Heart left ventricle (tissue), 16 donors: Measurements from ENCODE around the gene MYL6. TPM values are rescaled to one million over a fixed set of nuclear protein-coding genes. Genes with fewer than 3 reads are reported as not detected.

Source experiments
- ATAC-seq, 4 donors: fragments of 200-7000 bp; cut with Tn5 transposase; one replicate each; pipeline ENCODE4 v1.9.1; 2020 to 2022; ENCODE audit warnings: moderate library complexity in 4 of 4, mild to moderate bottlenecking in 3 of 4, moderate number of reproducible peaks in 1 of 4
- DNase-seq, 5 donors: peaks; one replicate each; pipeline ENCODE4 v3.0.0-alpha.2; 2020
- H3K27ac ChIP-seq, 12 donors: fragments of 200-600 bp; sonication (generic) in 4 of 12; one replicate each; pipeline versions ENCODE4 v1.5.0 to v1.8.0; 2016 to 2022; ENCODE audit warnings: mild to moderate bottlenecking in 2 of 12
- H3K27me3 ChIP-seq, 9 donors: fragments of 200-600 bp; sonication (generic) in 2 of 9; one replicate each; pipeline versions ENCODE4 v1.5.1 to v1.8.0; 2016 to 2022; ENCODE audit warnings: mild to moderate bottlenecking in 3 of 9
- H3K36me3 ChIP-seq, 9 donors: fragments of 200-600 bp; sonication (generic) in 2 of 9; one replicate each; pipeline versions ENCODE4 v1.5.0 to v1.8.0; 2018 to 2022; ENCODE audit warnings: mild to moderate bottlenecking in 2 of 9
- H3K4me1 ChIP-seq, 12 donors: fragments of 200-600 bp; sonication (generic) in 4 of 12; one replicate each; pipeline versions ENCODE4 v1.5.0 to v1.8.0; 2016 to 2022; ENCODE audit warnings: mild to moderate bottlenecking in 3 of 12
- H3K4me3 ChIP-seq, 12 donors: fragments of 200-600 bp; sonication (generic) in 4 of 12; one replicate each; pipeline versions ENCODE4 v1.5.0 to v1.8.0; 2017 to 2022; ENCODE audit warnings: mild to moderate bottlenecking in 9 of 12, moderate library complexity in 4 of 12
- H3K9me3 ChIP-seq, 12 donors: fragments of 200-600 bp; sonication (generic) in 4 of 12; one replicate each; pipeline versions ENCODE4 v1.5.0 to v1.8.0; 2016 to 2022; ENCODE audit warnings: mild to moderate bottlenecking in 1 of 12
- CTCF ChIP-seq, 12 donors: fragments of 200-600 bp; sonication (generic) in 4 of 12; IDR thresholded peaks; one replicate each; pipeline versions ENCODE4 v1.5.0 to v1.8.0; 2018 to 2022; ENCODE audit warnings: antibody characterized with exemption in 12 of 12, mild to moderate bottlenecking in 5 of 12
- POLR2A ChIP-seq, 2 donors: fragments of 450-650 bp; IDR thresholded peaks; one replicate each; pipeline ENCODE4 v1.6.1; 2017; ENCODE audit warnings: antibody characterized with exemption in 2 of 2, mild to moderate bottlenecking in 2 of 2, moderate library complexity in 2 of 2
- WGBS, 4 donors: extraction: QIAGEN DNeasy Blood & Tissue Kit in 2 of 4; methylation state at CpG; one replicate each; pipeline versions ENCODE4 v1.1.5 to v1.1.7; 2013 to 2018; 5-methylcytosine and 5-hydroxymethylcytosine counted together
- intact Hi-C, 10 donors: fragments of 100-400 bp; cut with DNase I; formaldehyde crosslinking; loops; one replicate each; pipeline versions ENCODE4 v1.11.1 to v1.14.2; 2022
- polyA plus RNA-seq, 2 donors: library from polyadenylated mRNA; stranded (reverse); fragments of 200-250 nt; gene quantifications; one replicate each; pipeline ENCODE4 v1.2.3, GENCODE V29; 2013
- total RNA-seq, 9 donors: library from RNA; depleted of rRNA in 2 of 9; stranded (reverse); fragments of >200 nt in 2 of 9; fragmentation: NEBNext Ultra II Directional in 3 of 9; extraction: Animal tissue kit (Norgen Biotek cat#: 25700) in 3 of 9; gene quantifications; one replicate each; pipeline versions ENCODE4 v1.1.0 to v1.2.4, GENCODE V29; 2016 to 2023
- donor health status: ischemic (EF 13 %, LVEDD 7.1; RV severe dilation, severe dysfunction).
- donor health status: healthy with polysubstance abuse.
- donor health status: DM: no; HTN: yes; CAD: no.
- donor health status: DM: no; HTN: no; CAD: no.
- donor health status: ischemic (EF 25% LVEDD 6.9; RV normal size, moderate dysfunction).
- donor health status: ischemic (EF 25% LVEDD 5.7; RV mildly dilated, moderate dysfunction).
- donor health status: healthy.
- donor health status: DM: yes; HTN: yes; CAD: no.
- donor health status: ischemic (EF 35%, LVEDD 5.7; RV mildly dilated, moderate dysfunction).
- donor health status: nonischemic (EF 11% LVEDD 7.7; RV severe dilation, severe dysfunction).
- donor health status: DM: yes; HTN: yes; CAD: no.
- donor health status: PGD.
- donor health status: ischemic (EF 29% LVEDD 5.4; RV normal size, mild dysfunction).
- donor health status: nonischemic (EF 23%, LVEDD 6.1; RV moderate dilation, normal function).

The MYL6 gene
- total and polyA plus RNA-seq, 11 donors = 355 to 1,383 (median 718) TPM

- H3K9me3 ChIP-seq = no peaks in the 10 kb centered on the region
- peaks cover 0 to 37% (median 19%) of the 10 kb centered on the region in 9 donors for H3K36me3 ChIP-seq
- H3K4me1 ChIP-seq = peaks cover 8 to 66% (median 36%) of the 10 kb centered on the region in 12 donors
- ATAC-seq (no peak), DNase-seq (no peak)
- WGBS, 4 donors = 43 to 60% (median 54%) methylated on average over 3 of the region's 3 CpGs
- H3K27me3 ChIP-seq = no peaks in the 10 kb centered on the region
- intact Hi-C loops = loop anchor here in 9 of 10 donors (1.0 to 10.0 kb wide), 7 partner anchors 32 to 341 kb away; partner anchors contain the start of genes SMARCC2 (in 5 of the 9), SPRYD4 (in 5 of the 9), MYL6 (in 4 of the 9) and CNPY2 (in 1 of the 9)
- H3K27ac ChIP-seq = peak overlapping the region; percentile 5 to 94 (median 78)
- peak overlapping the region in 6 of 12 donors; percentile 78 to 97 (median 90) for H3K4me3 ChIP-seq
- no peak for TF ChIP-seq POLR2A (IDR thresholded peaks at IDR 0.05)
- TF ChIP-seq CTCF (IDR thresholded peaks at IDR 0.05) = no peak
Measured at GRCh38 chr12:56126732-56127239, 31.4 kb upstream of the MYL6 start.

- WGBS, 4 donors = 0 to 1% (median 0%) methylated on average over 8 of the region's 8 CpGs
- Histone ChIP-seq H3K4me1 (peaks cover 8 to 61% (median 34%) of the 10 kb centered on the region in 12 donors), H3K27ac (peak overlapping the region; percentile 5 to 94 (median 78)), H3K27me3 (no peaks in the 10 kb centered on the region), H3K9me3 (no peaks in the 10 kb centered on the region), H3K36me3 (peaks cover 0 to 37% (median 23%) of the 10 kb centered on the region in 9 donors), H3K4me3 (peak overlapping the region in 11 of 12 donors; percentile 14 to 97 (median 84))
- ATAC-seq (no peak), DNase-seq (no peak)
- intact Hi-C loops = loop anchor here in 9 of 10 donors (1.0 to 10.0 kb wide), 7 partner anchors 31 to 340 kb away; partner anchors contain the start of genes SMARCC2 (in 5 of the 9), SPRYD4 (in 5 of the 9), MYL6 (in 4 of the 9) and CNPY2 (in 1 of the 9)
- no peak for TF ChIP-seq CTCF (IDR thresholded peaks at IDR 0.05)
- TF ChIP-seq POLR2A (IDR thresholded peaks at IDR 0.05) = no peak
Measured at GRCh38 chr12:56127485-56127887, 30.7 kb upstream of the MYL6 start.

- Histone ChIP-seq H3K36me3 (peaks cover 0 to 37% (median 29%) of the 10 kb centered on the region in 9 donors), H3K27ac (peak within 1 kb of the TSS; percentile 23 to 94 (median 90)), H3K4me1 (peaks cover 8 to 61% (median 31%) of the 10 kb centered on the region in 12 donors), H3K9me3 (no peaks in the 10 kb centered on the region), H3K4me3 (peak within 1 kb of the TSS; percentile 75 to 97 (median 84)), H3K27me3 (no peaks in the 10 kb centered on the region)
- intact Hi-C loops = loop anchor here in 9 of 10 donors (1.0 to 10.0 kb wide), 9 partner anchors 25 to 339 kb away; partner anchors contain the start of genes MYL6 (in 5 of the 9), SMARCC2 (in 5 of the 9), SPRYD4 (in 5 of the 9) and MYL6B (in 2 of the 9)
- TF ChIP-seq POLR2A (IDR thresholded peaks at IDR 0.05) (peak in 1 of 2 donors; percentile 97), CTCF (IDR thresholded peaks at IDR 0.05) (no peak)
- ATAC-seq (peak; percentile 95 to 98 (median 96)), DNase-seq (peak; percentile 97 to 99 (median 99))
- 0 to 1% (median 0%) methylated on average over 26 to 49 of the region's 49 CpGs for WGBS, 4 donors
Measured at GRCh38 chr12:56127888-56128669, 30.1 kb upstream of the MYL6 start, which contains the start of gene ESYT1. TSS of gene ESYT1 (plus strand) at chr12:56128267. CDS start at chr12:56128320, 53 bp downstream.
